ENCODE measurements around the gene HTRA3.
A peak's percentile ranks its signal among the peaks of the same experiment; 100 is the strongest.

DNA sequence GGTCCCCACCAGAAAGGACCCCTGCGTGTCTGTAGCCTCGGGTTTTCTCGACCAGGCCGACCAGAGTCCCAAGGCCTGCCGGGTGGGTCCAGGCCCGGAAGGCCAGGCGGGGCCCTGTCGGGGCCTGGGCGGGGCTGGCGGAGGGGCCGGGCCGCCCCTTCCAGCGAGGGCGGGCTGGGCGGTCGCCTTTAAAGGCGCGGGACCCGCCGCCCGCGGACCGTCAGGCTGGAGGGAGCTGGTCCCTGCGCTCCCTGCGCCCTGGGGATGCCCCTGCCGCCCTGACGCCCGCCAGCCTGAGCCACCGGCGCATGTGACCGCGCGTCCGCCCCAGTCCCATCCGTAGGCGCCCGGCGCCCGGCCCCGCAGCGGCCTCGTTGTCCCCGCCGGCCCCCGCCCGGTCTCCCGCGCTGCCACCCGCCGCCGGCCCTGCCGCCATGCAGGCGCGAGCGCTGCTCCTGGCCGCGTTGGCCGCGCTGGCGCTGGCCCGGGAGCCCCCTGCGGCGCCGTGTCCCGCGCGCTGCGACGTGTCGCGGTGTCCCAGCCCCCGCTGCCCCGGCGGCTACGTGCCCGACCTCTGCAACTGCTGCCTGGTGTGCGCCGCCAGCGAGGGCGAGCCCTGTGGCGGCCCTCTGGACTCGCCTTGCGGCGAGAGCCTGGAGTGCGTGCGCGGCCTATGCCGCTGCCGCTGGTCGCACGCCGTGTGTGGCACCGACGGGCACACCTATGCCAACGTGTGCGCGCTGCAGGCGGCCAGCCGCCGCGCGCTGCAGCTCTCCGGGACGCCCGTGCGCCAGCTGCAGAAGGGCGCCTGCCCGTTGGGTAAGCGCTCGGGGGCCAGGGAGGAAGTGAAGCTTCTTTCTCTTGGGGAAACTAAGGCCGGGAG lies at the start of gene HTRA3:
- TF ChIP-seq, protein P1, sequence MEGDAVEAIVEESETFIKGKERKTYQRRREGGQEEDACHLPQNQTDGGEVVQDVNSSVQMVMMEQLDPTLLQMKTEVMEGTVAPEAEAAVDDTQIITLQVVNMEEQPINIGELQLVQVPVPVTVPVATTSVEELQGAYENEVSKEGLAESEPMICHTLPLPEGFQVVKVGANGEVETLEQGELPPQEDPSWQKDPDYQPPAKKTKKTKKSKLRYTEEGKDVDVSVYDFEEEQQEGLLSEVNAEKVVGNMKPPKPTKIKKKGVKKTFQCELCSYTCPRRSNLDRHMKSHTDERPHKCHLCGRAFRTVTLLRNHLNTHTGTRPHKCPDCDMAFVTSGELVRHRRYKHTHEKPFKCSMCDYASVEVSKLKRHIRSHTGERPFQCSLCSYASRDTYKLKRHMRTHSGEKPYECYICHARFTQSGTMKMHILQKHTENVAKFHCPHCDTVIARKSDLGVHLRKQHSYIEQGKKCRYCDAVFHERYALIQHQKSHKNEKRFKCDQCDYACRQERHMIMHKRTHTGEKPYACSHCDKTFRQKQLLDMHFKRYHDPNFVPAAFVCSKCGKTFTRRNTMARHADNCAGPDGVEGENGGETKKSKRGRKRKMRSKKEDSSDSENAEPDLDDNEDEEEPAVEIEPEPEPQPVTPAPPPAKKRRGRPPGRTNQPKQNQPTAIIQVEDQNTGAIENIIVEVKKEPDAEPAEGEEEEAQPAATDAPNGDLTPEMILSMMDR (IDR thresholded peaks at IDR 0.05), result peak in 1 of 6 experiments; percentile 6
- TF ChIP-seq POLR2A (IDR thresholded peaks at IDR 0.05), result peak in 2 of 4 donors; percentile 57 to 67

Data from esophagus squamous epithelium (tissue), 4 donors.